Measurements from ENCODE around the gene SLC39A13. TPM values are rescaled to one million over a fixed set of nuclear protein-coding genes. Genes with fewer than 3 reads are reported as not detected.

Gene SLC39A13
- total RNA-seq, 1 experiment from 2014 or later, result 29.2 TPM

- no peak overlapping the region for H3K9ac ChIP-seq (ENCODE audit: extremely low read depth, insufficient read length, low read length)
- TF ChIP-seq CTCF (conservative IDR thresholded peaks at IDR 0.05), result no peak
- WGBS (ENCODE audit: extremely low coverage, insufficient read length, low lambda C conversion rate), result no CpG with 5 or more reads among the region's 17 CpGs
These were observed 18.6 kb upstream of the SLC39A13 start for GRCh38 chr11:47389577-47390421.

More at GRCh38 chr11:47389577-47390421, 18.6 kb upstream of the SLC39A13 start:
- H3K23ac ChIP-seq (ENCODE audit: insufficient read length, low read depth, low read length), result no peak overlapping the region
- no peaks in the 10 kb centered on the region for H3K27me3 ChIP-seq (ENCODE audit: insufficient read depth, low read length)
- Mint-ChIP-seq H3K27ac (peak overlapping the region; percentile 39 to 60 (median 58); a peak in 5 of 7 replicates), H3K9me3 (no peaks in the 10 kb centered on the region; a peak in 1 of 5 replicates), H3K4me3 (no peak overlapping the region; a peak in 1 of 5 replicates), H3K36me3 (ENCODE audit: insufficient read depth in 1 of 3, low read depth in 3 of 3) (no peaks in the 10 kb centered on the region), H3K4me1 (0 out of 4 replicates have a peak, but pooled peaks cover 0 to 3% of the 10 kb centered on the region in 2 experiments), H3K27me3 (ENCODE audit: low read depth) (no peaks in the 10 kb centered on the region)
- H4K5ac ChIP-seq (ENCODE audit: insufficient read length, low read depth, low read length), result no peak overlapping the region
- H3K27ac ChIP-seq (ENCODE audit: insufficient read length, low read depth, low read length), result no peak overlapping the region
- no peak for DNase-seq
- H2BK20ac ChIP-seq (ENCODE audit: low read depth, low read length, poor library complexity, severe bottlenecking), result no peak overlapping the region
- no peak overlapping the region for H3T11ph ChIP-seq (ENCODE audit: low read length)
- no peaks in the 10 kb centered on the region for H3K79me2 ChIP-seq (ENCODE audit: insufficient read depth, low read length)
- no peak overlapping the region for H3K14ac ChIP-seq (ENCODE audit: insufficient read depth, low read length)
- H3K18ac ChIP-seq (ENCODE audit: insufficient read length, low read depth, low read length), result no peak overlapping the region
- H3K79me1 ChIP-seq (ENCODE audit: insufficient read depth, low read depth, low read length, poor library complexity, severe bottlenecking), result no peaks in the 10 kb centered on the region
- no peak overlapping the region for H3K4ac ChIP-seq (ENCODE audit: low read depth, low read length)
- H3K4me2 ChIP-seq (ENCODE audit: insufficient read depth, insufficient read length, low read length), result no peak overlapping the region
- H2AFZ ChIP-seq (ENCODE audit: low read length), result no peak overlapping the region
- no peak overlapping the region for H2AK5ac ChIP-seq (ENCODE audit: insufficient read length, low read length)
- no peak overlapping the region for H4K8ac ChIP-seq (replicated peaks; ENCODE audit: insufficient read length, low read depth, low read length)
- H4K20me1 ChIP-seq (ENCODE audit: control insufficient read depth, insufficient read depth, insufficient read length), result no peaks in the 10 kb centered on the region
- no peak overlapping the region for H2BK12ac ChIP-seq (ENCODE audit: insufficient read length, low read depth, low read length)
- H2BK5ac ChIP-seq (ENCODE audit: insufficient read length, low read length), result no peak overlapping the region
- no peaks in the 10 kb centered on the region for H3K9me3 ChIP-seq (ENCODE audit: control insufficient read depth, low read depth, low read length)
- H4K91ac ChIP-seq (ENCODE audit: insufficient read length, low read depth, low read length), result no peak overlapping the region
- H3K56ac ChIP-seq (ENCODE audit: insufficient read length, low read depth, low read length), result no peak overlapping the region
- H2BK15ac ChIP-seq (ENCODE audit: low read depth, low read length), result no peak overlapping the region
- H3K4me1 ChIP-seq (ENCODE audit: insufficient read depth, low read length), result no peaks in the 10 kb centered on the region
- H3K23me2 ChIP-seq (ENCODE audit: insufficient read length, low read depth, low read length, poor library complexity, severe bottlenecking), result no peaks in the 10 kb centered on the region
- H2BK120ac ChIP-seq (ENCODE audit: low read depth, low read length, poor library complexity, severe bottlenecking), result no peak overlapping the region
